ENCODE results near the gene DPRX.
"Not testable (repeated sequence)": the region's sequence is repeated elsewhere in the genome, so short reads cannot be mapped to it uniquely, and the experiment has no call there.

Gene DPRX

GRCh38 chr19:53646144-53646543 is 14.3 kb downstream of the DPRX start:
- DNase-seq (ENCODE audit: low read depth in 2 of 2), result no peak

DNA sequence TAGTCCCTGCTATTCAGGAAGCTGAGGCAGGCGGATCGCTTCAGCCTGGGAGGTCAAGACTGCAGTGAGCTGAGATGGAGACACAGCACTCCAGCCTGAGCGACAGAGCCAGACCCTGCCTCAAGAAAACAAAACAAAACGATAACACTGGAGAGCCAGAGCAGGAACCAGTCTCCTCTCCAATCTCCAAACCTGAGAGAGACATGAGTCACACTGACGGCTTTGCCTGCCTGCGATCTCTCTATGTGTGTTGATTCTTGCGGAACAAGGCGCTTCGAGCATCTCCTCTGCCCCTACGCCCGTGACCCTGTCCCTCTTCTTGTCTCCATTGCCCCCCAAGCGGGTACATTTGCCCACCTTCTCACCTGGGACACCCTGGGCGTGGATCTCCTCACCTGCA is 15.6 kb downstream of the DPRX start:
- DNase-seq (ENCODE audit: low read depth in 2 of 2), result no peak

DNA sequence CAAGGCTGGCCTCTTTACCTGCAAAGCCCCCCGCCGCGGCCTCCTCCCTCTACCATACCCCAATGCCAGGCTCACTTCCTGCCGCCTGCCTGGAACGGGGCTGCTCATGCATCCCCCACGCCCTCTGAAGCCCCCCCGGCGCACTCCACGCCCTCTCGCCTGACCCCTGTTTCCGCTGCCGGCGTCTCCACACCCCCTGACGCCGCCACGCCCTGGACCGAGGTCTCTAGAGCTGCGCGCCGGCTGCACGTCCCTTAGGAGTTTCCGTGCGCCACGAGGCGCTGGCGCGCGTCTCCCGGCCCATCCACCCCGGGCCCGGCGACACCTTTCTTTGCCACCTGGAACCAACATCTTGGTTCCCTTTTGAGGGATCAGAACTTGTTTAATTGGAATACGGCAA is 16.0 kb downstream of the DPRX start:
- no peak for DNase-seq (ENCODE audit: low read depth in 2 of 2)

DNA sequence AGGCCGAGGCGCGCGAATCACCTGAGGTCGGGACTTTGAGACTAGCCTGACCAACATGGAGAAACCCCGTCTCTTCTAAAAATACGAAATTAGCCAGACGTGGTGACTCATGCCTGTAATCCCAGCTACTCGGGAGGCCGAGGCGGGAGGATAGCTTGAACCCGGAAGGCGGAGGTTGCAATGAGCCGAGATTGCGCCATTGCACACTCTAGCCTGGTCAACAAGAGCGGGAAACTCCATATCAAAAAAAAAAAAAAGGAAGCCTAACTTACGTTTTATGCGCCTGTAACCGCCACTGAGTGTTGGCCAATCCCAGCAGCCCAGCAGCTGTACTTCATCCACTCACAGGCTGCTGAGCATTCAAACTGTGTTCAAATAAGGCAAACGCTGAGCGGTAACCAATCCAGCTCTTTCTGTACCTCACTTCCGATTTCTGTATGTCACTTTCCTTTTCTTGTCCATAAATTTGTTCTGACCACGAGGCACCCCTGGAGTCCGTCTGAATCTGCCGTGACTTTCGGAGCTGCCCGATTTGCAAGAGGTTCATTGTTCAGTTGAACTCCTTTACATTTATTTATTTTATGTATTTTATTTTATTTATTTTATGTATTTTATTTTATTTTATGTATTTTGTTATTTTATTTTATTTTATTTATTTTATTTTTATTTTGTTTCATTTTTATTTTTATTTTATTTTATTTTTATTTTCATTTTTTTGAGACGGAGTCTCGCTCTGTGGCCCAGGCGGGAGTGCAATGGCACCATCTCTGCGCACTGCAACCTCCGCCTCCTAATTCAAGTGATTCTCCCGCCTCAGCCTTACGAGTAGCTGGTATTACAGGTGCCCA is 18.2 kb downstream of the DPRX start:
- DNase-seq (ENCODE audit: low read depth in 2 of 2), result no peak

DNA sequence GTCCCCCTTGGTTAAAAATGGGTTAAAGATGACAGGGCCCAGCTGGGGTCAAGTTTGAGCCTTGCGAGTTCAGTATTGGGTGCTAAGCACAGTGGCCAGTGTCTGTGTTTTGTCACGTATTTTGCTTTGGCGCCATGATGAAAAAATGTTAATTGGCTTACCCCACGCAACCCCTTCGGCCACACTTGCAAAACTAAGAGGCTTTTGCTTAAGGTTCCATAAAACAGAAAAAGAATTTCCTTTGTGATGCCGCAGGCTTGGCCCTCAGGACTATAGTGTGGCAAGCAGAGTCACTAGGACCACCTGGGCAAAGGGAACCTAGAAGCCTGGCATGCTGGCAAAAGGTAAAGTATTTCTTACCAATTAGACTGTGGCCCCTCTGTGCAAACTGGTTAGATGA is 20.7 kb downstream of the DPRX start:
- DNase-seq (ENCODE audit: low read depth in 2 of 2), result no peak

DNA sequence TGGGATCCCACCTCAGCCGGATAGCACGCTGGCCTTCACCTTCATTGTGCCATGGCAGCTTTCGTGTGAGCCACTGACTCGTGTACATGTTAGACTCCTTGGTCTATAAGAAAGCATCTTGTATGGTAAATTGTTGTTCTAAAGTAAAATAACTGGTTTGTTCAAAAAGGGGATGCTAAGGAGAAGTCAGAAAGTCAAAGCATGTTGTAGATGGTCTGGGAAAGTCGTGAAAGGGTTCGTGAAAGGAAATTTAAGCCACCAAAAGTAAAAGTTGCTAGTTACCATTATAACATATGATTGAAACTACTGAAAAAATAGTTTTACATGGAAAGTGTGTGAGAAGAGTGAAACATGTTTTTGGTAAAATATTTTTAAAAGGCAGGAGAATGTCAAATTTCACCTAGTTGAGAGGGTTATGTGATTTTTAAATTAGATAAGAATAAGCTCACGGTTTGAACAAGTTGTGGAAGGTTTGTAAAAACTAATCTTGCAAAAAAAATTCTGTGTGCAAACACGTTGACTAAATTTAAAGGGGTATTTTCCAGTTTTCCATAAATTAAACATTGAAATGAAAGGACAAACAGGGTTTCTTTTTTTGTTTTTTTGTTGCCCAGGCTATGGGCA is 23.4 kb downstream of the DPRX start:
- DNase-seq (ENCODE audit: low read depth in 2 of 2), result no peak

DNA sequence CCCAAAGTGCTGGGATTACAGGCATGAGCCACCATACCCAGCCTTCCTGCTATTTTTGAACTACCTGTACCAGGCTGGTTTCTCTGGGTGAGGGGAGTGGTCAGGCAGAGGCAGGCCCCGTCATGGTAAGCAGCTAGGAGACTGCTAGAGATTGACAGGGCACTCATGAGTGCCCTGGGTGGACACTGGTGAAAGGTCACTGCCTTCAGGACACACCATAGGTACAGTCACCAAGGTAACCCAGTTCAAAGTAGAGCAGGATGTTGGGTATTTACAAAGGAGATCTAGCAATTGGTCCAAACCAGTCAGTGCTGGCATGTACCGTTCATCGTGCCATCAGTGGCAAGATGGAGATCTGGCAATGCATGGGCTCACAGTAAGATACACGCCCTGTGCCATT is 25.5 kb downstream of the DPRX start:
- DNase-seq (ENCODE audit: low read depth in 2 of 2), result no peak

GRCh38 chr19:53657778-53658177 is 26.0 kb downstream of the DPRX start:
- no peak for DNase-seq (ENCODE audit: low read depth in 2 of 2)

DNA sequence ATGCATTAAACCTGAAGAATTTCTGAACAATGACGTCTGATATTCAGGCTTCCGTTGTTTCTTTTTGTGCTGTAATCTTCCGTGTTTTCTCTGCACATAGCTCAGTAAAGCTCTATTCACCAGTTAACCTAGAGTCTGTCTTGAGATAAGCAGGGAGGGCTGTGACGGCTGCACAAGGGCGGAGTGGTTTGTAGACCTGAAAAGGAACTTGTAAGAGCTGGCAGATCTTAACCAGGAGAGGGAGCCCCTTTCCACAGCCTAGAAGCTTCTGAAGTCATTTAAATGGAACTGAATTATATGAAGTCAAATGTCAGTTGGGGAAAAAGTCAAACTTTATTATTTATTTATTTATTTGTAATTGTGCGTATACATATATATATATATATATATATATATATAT is 27.5 kb downstream of the DPRX start:
- no peak for DNase-seq (ENCODE audit: low read depth in 2 of 2)

GRCh38 chr19:53660584-53660983 is 28.8 kb downstream of the DPRX start:
- DNase-seq (ENCODE audit: low read depth in 2 of 2), result no peak

- DNase-seq (ENCODE audit: low read depth in 2 of 2), result no peak
Measured at GRCh38 chr19:53662209-53662608, 30.4 kb downstream of the DPRX start.

DNA sequence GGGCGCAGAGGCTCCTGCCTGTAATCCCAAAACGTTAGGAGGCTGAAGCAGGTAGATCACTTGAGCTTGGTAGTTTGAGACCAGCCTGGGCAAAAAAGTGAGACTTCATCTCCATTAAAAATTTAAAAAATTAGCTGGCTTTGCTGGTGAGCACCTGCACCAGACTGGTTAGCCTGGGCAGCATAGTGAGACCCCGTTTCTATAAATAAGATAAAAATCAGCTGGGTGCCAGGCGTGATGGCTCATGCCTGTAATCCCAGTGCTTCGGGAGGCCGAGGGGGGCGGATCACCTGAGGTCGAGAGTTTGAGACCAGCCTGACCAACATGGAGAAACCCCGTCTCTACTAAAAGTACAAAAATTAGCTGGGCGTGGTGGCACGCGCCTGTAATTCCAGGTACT is 32.4 kb downstream of the DPRX start:
- DNase-seq (ENCODE audit: low read depth in 2 of 2), result no peak

DNA sequence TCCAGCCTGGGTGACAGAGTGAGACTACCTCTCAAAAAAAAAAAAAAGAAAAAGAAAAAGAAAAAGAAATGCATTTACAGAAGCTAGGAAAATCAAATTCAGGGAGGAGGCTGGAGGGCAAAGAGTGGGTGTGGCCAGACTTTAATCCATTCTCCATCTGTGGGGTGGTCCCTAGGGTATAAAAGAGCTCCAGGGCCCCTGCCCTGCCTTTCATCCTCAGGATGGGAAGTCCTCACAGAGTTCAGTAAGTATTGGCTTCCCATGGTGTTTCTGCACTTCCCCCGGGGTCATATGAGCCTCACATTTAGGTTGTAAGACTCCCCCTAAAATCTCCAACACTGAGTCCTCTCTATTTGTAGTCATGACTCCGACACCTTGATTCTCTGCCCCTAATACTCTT is 33.0 kb downstream of the DPRX start:
- DNase-seq (ENCODE audit: low read depth in 2 of 2), result no peak

DNA sequence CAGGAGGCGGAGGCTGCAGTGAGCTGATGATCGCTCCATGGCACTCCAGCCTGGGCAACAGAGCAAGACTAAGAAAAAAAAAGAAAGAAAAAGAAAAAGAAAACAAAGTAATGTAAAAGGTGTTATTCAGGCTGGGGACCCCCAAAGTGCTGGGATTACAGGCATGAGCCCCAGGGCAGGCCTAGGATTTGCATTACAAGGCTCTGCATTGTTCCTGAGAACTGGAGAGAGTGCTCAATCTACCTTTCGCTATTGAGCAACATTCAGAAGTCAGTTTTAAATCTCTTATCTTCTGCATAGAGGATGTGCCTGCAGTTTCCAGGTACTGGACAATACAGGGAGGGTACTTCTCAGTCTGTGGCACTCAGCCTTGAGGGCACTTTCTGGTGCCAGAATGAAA is 34.5 kb downstream of the DPRX start:
- DNase-seq (ENCODE audit: low read depth in 2 of 2), result not testable (repeated sequence)

DNA sequence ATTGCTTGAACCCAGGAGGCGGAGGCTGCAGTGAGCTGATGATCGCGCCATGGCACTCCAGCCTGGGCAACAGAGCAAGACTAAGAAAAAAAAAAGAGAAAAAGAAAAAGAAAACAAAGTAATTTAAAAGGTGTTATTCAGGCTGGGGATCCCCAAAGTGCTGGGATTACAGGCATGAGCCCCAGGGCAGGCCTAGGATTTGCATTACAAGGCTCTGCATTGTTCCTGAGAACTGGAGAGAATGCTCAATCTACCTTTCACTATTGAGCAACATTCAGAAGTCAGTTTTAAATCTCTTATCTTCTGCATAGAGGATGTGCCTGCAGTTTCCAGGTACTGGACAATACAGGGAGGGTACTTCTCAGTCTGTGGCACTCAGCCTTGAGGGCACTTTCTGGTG is 37.0 kb downstream of the DPRX start:
- not testable (repeated sequence) for DNase-seq (ENCODE audit: low read depth in 2 of 2)

DNA sequence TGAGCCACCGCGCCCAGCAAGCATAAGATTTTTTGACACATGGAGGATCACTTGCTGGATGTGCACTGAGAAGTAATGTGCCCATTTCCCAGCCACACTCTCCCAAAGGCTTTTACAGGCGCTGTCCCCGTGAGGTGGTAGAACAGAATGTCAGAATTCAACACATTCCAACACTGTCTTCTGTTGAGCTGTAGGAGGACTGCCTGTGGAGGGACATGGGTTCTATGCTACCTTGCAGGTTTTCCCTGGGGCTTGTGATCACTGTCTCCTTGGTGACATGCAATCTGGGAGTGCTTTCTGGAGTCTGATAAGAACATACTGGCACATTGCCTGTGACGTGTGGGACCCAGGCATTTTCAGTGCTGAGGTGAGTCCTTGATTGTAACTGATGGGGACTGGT is 38.5 kb downstream of the DPRX start:
- no peak for DNase-seq (ENCODE audit: low read depth in 2 of 2)

DNA sequence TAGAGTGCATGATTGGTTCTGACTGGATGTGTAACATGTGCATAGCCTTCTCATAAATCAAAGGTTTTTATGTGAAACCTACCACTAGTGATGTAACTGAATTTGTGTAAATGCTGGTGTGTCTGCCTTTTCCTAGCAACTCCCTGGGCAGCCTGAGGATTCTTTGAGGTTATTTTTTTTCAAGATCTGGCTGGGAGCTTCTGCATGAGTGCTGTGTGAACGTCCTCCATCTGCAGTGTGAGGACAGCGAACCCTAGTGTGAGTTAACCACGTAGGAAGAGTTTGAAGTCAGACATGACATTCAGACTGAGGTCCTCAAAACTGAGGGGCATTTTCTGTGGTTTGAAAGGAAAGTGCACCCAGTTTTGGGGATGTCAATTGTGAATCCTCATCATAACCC is 39.9 kb downstream of the DPRX start:
- no peak for DNase-seq (ENCODE audit: low read depth in 2 of 2)
